EL (cell line): ENCODE measurements around the gene LRRC8D.
"Not testable (repeated sequence)": the region's sequence is repeated elsewhere in the genome, so short reads cannot be mapped to it uniquely, and the experiment has no call there.

Experiments
- DNase-seq: peaks from one replicate; pipeline ENCODE4 v3.0.0-alpha.2; 2016

The LRRC8D gene

GRCh38 chr1:89971600-89971999 is 150.8 kb downstream of the LRRC8D start:
- peak; percentile 27 for DNase-seq

GRCh38 chr1:89972024-89972423 is 151.2 kb downstream of the LRRC8D start:
- DNase-seq: no peak

- no peak for DNase-seq
Measured at GRCh38 chr1:89973471-89974127, 152.8 kb downstream of the LRRC8D start.

- no peak for DNase-seq
Measured at GRCh38 chr1:89974256-89974655, 153.4 kb downstream of the LRRC8D start.

GRCh38 chr1:89974696-89975470 is 154.1 kb downstream of the LRRC8D start:
- peak; percentile 90 for DNase-seq

GRCh38 chr1:89975540-89976125 is 154.8 kb downstream of the LRRC8D start:
- DNase-seq: no peak

- peak; percentile 83 for DNase-seq
Measured at GRCh38 chr1:89978755-89979154, 157.9 kb downstream of the LRRC8D start.

- DNase-seq: peak; percentile 40
Measured at GRCh38 chr1:89980605-89981004, 159.8 kb downstream of the LRRC8D start.

GRCh38 chr1:89982846-89983245 is 162.0 kb downstream of the LRRC8D start:
- DNase-seq: not testable (repeated sequence)

GRCh38 chr1:89984564-89985116 is 163.8 kb downstream of the LRRC8D start:
- DNase-seq: not testable (repeated sequence)

- DNase-seq: no peak
Measured at GRCh38 chr1:89986020-89986419, 165.2 kb downstream of the LRRC8D start.
